NCI-H526 (cell line): Measurements from ENCODE around the gene IGIP.
A peak's percentile ranks its signal among the peaks of the same experiment; 100 is the strongest.

Experiments used
- DNase-seq, 2 experiments: peaks; one replicate each; lab custom pipeline; 2025; lab: John Stamatoyannopoulos, UW

The IGIP gene

GRCh38 chr5:140162781-140163180 is 37.0 kb downstream of the IGIP start:
- DNase-seq = no peak

GRCh38 chr5:140165101-140165922 is 39.6 kb downstream of the IGIP start:
- DNase-seq = peak in 1 of 2 experiments; percentile 39

GRCh38 chr5:140165923-140166270 is 40.2 kb downstream of the IGIP start:
- peak in 1 of 2 experiments; percentile 47 for DNase-seq

- DNase-seq = no peak
Measured at GRCh38 chr5:140166911-140167310, 41.2 kb downstream of the IGIP start.

- no peak for DNase-seq
Measured at GRCh38 chr5:140168371-140168770, 42.6 kb downstream of the IGIP start.

GRCh38 chr5:140169410-140169809 is 43.7 kb downstream of the IGIP start:
- no peak for DNase-seq

- no peak for DNase-seq
Measured at GRCh38 chr5:140172483-140172882, 46.7 kb downstream of the IGIP start.

- no peak for DNase-seq
Measured at GRCh38 chr5:140174014-140174413, 48.3 kb downstream of the IGIP start.

- DNase-seq = peak; percentile 93 to 99
Measured at GRCh38 chr5:140174465-140175366, 49.0 kb downstream of the IGIP start, which contains the start of gene CYSTM1. CYSTM1 (plus strand) TSS chr5:140175188; CDS start chr5:140194466, 19,278 bp downstream.

GRCh38 chr5:140175367-140176030 is 49.8 kb downstream of the IGIP start:
- peak; percentile 79 to 90 for DNase-seq

GRCh38 chr5:140176031-140176387 is 50.3 kb downstream of the IGIP start:
- no peak for DNase-seq

GRCh38 chr5:140178086-140178410 is 52.3 kb downstream of the IGIP start:
- no peak for DNase-seq

GRCh38 chr5:140178482-140179116 is 52.9 kb downstream of the IGIP start:
- no peak for DNase-seq
